Transverse colon (tissue), 4 donors: Measurements from ENCODE around the gene OTP.

ENCODE experiments used
- POLR2A ChIP-seq: fragments of 450-650 bp; IDR thresholded peaks from one replicate; pipeline ENCODE4 v1.6.1; 2016; ENCODE audit warnings: antibody characterized with exemption, mild to moderate bottlenecking, moderate library complexity
- POLR2AphosphoS5 ChIP-seq, 3 donors: sonication (generic); formaldehyde crosslinking; IDR thresholded peaks; one replicate each; pipeline ENCODE4 v1.6.1; 2016; ENCODE audit warnings: antibody characterized with exemption in 3 of 3
- TF ChIP-seq, protein P1 (sequence below), 5 experiments: fragments of 200-600 bp in 3 of 5; fragments of 450-650 bp in 2 of 5; sonication (generic) in 3 of 5; IDR thresholded peaks; 1 replicate in 2 of 5; 2 replicates in 3 of 5; pipeline ENCODE4 v1.5.1; 2016 to 2017; ENCODE audit warnings: antibody characterized with exemption in 5 of 5, inconsistent platforms in 3 of 5, mild to moderate bottlenecking in 2 of 5, moderate library complexity in 1 of 5

DNA sequence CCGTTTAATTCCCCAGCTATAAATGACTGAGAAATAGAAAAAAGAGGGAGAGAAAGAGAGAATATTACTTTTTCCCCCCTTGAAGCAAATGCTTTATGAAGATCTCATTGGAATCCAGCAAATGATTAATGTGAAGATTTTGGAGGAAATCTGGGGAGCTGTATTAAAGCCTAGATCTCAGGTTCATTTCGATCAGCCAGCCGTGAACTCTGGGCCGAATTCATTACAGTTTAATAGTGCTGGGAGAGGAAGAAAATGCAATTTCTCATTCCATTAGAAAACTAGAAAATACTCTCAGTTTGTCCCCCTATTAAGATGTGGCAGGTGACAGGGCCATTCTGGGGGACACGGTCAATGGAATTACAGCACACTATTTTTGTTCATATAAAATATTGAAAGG, 4.8 kb downstream of the OTP start:
- TF ChIP-seq, protein P1, sequence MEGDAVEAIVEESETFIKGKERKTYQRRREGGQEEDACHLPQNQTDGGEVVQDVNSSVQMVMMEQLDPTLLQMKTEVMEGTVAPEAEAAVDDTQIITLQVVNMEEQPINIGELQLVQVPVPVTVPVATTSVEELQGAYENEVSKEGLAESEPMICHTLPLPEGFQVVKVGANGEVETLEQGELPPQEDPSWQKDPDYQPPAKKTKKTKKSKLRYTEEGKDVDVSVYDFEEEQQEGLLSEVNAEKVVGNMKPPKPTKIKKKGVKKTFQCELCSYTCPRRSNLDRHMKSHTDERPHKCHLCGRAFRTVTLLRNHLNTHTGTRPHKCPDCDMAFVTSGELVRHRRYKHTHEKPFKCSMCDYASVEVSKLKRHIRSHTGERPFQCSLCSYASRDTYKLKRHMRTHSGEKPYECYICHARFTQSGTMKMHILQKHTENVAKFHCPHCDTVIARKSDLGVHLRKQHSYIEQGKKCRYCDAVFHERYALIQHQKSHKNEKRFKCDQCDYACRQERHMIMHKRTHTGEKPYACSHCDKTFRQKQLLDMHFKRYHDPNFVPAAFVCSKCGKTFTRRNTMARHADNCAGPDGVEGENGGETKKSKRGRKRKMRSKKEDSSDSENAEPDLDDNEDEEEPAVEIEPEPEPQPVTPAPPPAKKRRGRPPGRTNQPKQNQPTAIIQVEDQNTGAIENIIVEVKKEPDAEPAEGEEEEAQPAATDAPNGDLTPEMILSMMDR (IDR thresholded peaks at IDR 0.05), result no peak
- TF ChIP-seq POLR2AphosphoS5 (IDR thresholded peaks at IDR 0.05), result no peak
- TF ChIP-seq POLR2A, result no peak
